Left kidney (tissue), 2 donors: ENCODE measurements around the gene HPS1. TPM values are rescaled to one million over a fixed set of nuclear protein-coding genes. Genes with fewer than 3 reads are reported as not detected.
A peak's percentile ranks its signal among the peaks of the same experiment; 100 is the strongest.

Source experiments
- DNase-seq: peaks from one replicate; pipeline ENCODE4 v3.0.0-alpha.2; 2013
- polyA plus RNA-seq: library from polyadenylated mRNA; unstranded; fragments of 120-200 nt; gene quantifications from one replicate; pipeline ENCODE4 v1.2.1, GENCODE V29; 2013; ENCODE audit not compliant: insufficient read length

The HPS1 gene
- polyA plus RNA-seq, 1 donor = 33.0 TPM

DNA sequence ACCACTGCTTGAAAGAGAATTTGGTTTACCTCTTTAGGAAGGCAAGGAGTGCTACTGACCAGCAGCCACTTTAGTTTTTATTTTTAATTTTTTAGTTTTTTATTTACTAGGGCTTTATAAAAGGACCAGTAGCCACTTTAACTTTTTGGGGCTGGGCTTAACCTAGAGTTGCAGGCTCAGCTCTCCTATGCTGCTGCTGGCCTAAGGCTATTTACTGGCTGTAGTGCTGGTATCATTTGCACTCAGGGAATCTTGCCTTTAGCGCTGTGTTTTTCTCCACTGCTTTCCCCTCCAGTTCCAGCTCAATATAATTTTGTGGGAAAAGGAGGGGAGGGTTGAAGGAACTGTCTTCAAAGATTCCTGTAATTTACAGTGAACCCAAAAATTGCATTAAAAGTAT is 13.4 kb downstream of the HPS1 start:
- no peak for DNase-seq

DNA sequence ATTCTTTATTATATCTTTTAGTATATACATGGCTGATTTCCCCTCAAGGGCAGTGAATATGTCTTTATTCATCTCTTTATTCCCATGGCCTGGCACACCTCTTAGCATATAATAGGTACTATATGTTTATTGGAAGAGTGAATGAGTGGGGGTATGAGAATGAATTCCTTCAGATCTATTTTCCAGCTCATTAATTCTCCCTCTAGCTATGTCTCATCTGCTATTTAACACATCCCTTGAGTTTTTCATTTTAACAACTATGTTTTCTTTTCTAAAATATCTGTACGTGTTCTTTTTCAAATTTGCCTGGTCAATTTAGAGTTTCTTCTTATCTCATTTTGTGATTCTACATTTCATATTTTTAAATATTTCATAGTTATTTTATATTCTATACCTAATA is 14.4 kb downstream of the HPS1 start:
- no peak for DNase-seq

DNA sequence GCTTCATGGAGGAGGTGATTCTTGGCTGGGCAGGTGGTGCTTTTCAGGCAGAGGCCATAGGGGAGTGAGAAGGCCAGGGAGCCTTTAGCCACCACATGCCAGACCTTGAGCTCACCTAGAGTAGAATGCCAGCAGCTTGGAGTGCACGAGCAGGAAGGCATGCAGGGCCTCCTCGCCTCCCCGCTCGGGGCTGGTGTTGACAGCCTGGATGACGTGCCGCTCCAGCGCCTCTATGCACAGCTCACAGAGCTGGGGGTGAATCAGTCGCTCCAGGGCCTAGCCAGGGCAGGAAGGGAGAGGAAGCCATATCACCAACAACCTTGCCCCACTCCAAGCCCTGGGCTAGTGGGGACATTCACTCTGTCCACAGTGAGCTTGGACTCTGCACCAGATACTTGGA is 15.7 kb downstream of the HPS1 start:
- DNase-seq = no peak

DNA sequence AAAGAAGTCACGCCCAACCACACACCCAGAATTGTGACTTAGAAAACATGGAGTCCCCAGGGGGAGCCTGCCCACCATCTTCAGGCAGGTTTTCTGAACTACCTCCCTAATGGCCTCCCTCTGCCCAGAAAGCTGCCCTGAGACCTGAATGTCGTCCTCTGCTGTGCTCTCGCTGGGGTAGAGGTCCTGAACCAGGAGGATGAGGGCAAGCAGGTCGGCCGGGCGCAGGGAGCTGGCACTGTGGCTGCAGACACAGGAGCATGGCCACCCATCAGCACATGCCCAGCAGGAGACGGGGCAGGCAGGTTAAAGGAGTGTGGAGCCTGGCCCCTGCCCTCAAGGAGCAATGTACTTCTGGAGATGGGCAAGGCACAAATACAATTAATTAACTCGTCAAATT is 16.3 kb downstream of the HPS1 start:
- DNase-seq = no peak

DNA sequence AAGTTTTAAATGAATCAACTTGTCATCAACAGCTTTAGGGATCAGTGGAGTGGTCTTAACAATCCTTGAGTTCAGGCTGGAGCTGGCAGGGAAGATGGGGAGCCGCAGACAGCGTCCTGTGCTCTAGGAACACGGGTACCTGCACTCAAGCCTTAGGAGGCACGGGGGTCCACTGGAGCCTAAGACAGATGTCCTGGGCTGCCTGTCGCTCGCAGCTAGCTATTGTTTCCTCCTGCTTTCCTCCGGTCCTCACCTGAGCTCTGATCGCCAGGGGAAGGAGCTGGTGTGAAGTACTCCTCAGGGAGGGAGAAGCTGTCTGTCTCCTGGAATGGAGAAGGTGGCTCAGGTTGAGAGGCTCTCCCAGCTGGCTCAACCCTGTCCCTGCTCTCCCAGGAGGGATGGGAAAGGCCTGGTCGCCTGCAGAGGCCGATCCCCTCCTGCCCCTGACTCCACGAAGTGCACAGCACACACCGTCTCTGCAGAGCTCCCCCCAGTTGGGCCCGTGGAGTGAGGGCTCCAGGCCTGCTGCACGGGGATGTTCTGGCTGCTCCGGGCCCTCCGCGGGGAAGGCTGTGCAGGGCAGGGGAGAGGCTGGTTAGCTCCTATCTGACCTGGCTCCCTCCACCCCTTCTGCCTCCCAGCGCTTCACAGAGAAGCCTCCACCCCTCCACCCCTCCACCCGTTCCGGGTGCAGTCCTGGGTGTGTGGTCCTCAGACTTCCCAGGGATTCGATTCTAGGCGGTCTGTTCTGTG is 17.2 kb downstream of the HPS1 start:
- DNase-seq = no peak

DNA sequence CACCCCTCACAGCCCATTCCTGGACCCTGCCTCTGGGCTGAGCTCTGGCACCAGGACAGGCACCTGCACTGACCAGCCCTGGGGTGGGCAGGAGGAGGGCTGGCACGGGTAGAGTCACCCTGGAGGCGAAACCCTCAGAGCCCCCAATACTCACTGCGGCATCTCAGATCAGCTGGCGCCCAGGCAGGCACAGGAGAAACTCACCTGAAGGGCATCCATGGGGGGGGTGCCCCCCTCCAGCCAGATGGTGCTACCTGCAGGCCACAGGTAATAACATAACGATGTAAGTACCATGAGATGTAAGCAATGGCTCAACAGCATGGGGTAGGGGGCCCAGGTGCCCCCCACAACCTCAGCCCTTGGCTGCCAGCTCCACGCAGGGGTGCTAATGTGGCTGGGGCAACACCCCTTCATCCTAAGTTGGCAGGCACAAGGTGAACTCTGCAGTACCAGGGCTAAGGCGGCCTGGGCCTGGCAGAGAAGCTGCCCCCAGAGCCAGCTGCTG is 19.7 kb downstream of the HPS1 start:
- DNase-seq = no peak

DNA sequence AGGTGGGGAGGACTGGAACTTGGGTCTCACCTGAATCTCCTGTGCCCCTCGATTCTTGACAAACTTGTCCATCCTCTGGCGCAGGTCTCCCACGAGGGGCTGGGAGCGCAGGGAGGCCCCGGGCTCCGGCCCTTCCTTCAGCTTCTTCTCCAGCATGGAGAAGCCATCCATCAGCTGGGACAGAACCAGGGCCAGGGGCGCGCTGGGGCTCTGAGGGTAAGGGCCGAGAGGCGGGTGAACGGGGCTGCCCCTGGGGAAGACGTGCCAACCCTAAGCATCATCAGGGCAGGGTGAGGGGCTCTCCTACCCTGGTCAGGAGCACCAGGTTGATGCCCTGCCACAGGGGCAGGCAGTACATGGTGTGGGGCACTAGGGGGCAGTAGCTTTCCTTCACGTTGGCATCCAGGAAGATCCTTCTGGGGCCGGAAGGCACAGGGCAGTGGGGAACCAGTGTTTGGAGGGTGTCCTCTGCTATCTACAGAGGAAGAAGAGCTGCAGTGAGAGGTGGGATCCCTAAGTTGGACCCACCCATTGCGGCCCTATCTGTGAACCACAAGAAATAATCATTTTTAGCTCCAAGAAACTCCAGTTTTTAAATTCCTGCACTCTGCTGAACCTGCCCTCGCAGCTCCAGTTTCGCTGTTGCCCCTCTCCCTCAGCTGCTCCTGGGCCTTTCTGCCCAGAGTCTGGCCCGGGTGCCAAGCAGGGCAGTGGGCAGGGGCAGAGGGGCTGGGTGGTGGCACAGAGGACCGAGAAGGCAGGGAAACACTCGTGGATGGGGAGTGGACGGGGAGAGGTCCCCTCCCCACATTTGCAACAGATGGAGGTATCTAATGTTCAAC is 21.0 kb downstream of the HPS1 start:
- DNase-seq = no peak

DNA sequence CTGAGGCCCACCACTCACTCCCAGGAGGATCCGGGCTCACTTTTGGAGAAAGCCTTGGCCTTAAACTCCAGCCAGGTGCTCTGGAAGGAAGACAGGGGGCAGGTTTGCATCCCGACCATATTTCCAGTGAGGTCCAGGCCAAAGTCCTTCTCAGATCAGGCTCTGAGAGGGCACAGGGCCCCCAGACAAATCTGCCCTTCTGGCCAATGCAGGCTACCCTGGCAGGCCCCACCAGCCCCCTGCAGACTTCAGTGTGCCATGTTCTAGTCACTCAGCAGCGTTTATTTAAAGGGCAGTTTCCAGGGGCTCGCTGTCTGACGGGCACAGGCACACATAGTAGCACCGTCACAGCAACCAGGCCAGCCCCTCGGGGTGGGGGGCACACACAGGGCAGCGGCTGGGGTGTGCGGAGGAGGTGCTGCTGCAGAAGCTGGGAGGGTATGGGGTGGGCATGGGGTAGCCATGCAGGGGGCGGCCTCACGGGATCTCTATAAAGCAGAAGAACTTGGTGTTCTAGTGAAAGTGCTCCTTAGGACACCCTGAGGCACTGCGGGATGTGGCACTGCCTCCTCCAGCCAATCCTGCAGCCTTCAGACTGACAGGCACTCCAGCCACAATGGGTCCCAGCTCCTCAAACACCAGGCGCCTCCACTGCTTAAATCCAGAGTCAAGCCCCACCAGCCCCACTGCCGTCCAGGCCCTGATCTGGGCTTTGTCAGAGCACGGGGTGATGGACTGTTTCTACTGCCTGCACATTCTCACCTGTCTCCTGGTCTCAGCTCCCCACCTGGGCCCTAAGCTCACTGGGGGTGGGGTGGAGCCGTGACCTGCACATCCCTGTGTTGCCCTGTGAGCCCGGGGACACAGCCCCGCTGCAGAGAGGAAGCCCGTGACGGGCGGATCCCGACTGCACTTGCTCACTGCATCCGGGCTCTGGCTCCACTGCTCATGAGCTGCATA is 22.2 kb downstream of the HPS1 start:
- no peak for DNase-seq

DNA sequence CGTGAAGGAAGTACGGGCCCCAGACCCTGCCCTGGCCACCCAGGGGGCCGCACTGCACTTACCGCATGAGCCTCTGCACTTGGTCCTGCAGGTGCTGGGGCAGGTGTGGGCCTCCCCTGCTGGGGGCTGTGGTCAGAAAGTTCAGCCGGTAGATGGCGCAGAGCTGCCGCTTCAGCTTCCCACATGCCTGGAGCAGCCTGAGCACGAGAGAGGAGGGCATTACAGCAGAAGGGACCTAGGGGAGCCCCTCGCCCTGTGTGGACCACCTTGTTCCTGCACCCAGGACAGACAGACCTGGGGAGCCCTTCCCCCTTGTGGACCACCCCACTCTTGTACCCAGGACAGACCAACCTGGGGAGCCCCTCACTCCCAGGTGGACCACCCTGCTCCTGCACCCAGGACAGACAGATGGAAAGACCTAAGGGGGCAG is 23.0 kb downstream of the HPS1 start:
- DNase-seq = no peak

DNA sequence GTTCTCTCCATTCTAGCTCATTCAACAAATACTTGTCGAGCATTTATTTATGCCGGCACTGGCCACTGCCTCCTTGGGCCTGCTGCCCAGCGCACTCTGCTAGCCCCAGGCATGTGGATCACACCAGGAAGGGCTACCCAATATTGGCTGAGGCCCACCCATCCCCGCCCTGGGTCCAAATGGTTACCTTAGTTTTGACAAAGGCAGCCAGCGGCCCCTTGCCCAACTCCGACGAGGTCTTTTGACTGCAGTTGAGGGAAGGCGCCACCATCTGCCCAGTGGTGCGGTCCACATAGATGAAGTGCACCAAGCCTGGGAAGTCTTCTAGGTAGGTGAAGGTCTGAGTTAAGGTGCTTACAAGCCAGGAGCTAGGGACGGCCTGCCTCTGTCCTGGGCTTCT is 24.6 kb downstream of the HPS1 start:
- DNase-seq = no peak

DNA sequence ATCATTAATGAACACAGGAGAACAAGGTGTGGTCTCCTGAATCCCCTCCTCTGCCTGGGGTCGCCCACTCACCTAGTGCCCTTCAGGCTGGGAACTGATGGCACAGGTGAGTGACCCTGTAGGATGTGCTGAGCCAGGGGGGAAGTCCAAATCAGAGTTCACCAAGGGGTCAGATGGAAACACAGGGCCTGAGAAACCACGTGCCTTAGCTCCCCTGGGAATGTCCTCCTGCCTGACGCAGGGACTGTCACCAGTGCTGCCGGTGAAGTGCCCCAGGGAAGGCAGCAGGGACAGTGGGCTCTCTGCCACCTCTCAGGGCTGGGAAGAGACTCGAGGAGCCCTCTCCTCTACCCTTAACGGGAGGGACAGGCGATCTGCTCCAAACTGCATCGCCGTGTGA is 25.9 kb downstream of the HPS1 start:
- no peak for DNase-seq

DNA sequence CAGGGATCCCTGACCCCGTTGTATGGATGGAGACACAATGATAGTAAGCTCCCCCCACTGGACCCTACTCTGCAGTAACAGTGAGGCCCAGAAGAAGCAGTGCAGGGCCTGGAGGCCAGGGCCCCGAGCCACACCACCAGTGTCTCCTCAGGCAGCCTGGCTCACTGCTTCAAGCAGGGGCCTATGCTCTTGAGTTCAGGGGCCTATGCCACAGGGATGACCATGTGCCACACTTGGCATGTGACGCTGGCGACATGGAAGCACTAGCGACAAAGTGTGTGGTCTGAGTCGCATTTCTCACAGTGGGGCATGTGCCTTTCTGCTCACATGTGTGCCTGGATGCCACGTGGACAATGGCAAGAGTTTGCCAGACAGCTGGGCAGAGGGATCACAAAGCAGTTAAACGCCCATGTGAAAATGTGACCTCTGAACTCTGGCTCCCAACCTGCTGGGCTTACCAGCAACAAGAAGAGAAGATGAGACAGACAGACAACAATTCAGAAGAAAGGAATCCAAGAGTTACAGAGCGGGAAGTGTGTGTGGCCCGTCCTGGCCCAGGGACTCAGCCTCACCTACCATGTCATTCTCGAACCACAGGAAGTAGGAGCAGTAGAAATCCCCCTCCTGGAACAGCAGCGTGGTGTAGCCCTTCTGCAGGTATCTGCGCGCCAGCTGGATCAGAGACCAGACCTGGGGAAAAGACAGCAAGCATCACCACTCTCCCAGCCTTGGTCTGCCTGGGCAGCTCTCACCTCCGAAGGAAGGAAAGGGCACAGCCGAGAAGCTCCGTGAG is 27.1 kb downstream of the HPS1 start:
- no peak for DNase-seq

DNA sequence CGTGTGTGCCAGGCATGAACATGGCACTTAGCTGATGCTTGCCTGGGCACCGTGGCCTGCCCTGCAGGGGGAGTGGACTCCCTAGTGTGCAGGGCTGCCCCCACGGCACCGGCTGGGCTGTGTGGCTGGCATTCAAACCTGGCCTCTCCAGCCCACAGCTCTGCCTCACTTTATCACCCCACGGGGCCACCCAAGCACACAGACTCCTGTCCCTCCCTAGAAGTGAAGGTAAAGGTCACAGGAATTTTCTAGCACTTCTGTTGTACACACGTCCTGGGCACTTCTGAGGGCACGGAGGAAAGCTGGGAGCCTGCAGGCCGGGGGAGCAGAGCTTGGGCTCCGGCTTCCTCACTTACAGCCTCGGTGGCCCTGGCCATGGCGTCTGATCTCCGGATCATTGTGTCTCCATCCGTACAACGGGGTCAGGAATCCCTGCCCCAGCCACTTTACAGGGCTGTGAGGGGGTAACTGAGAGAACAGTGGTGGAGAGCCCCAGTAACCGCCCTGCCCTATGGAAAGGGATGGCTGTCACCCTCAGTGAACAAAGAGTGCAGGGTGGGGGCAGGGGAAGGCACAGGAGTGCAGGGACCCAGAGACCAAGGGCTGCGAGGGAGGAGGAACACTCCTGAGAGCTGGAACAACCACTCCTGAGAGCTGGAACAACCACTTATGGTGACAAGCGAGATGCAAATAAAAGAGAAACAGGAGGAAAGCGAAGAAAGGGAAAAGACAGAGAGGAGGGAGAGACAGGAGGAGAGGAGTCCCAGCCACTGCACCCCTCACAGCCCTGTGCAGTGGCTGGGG is 27.9 kb downstream of the HPS1 start:
- no peak for DNase-seq

DNA sequence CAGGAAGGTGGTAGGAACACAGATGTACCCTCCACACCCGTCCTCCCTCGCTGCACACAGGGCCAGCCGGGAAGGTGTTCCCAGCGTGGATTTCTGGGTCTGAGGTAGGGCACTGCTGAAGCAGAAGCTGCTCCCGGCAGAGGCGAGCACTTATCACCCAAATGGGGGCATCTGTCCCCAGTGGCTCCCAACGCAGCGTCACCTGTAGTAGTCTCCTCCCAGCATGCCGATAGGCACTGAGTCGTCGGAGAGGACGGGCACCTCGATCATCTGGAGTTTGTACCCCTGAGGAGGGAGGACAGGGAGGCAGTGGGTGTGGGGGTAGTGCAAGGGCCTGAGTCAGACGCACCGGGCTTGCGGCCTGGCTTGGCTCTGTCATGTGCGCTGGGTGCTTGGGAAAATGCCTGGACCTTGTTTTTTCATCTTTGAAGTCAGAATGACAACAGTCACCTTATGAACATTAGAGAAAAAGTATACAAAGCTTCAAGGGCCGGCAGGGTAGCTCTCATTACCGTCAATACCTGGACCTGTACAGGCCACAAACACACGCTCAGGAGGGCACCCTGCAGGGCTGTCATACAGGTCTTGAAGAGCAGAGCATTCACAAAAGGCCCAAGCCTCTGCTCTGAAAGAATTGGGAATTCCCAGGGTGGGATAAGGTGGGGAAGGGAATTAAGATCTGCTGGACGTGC is 28.6 kb downstream of the HPS1 start:
- no peak for DNase-seq

DNA sequence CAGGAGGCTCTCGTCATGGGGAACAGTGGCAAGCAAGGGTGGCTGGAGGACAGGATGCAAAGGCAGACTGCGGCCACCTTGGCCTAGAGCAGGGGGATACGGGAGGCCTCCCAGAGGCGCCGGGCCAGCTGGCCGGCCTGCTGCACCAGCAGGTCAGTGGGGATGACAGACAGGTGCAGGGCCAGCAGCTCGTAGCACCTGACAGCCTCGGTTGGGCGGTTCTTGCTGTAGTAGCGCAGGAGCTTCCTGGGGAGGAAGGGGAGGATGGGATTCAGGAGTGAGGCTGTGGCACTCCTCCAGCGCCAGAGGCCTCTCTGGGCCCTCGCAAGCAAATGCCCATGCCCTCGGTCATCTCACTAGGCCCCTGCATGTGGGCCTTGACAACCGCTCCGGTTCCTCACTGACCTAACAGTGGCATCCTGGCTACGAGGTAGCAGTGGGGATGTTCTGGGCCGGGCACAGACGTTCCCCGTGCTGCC is 29.2 kb downstream of the HPS1 start:
- no peak for DNase-seq

DNA sequence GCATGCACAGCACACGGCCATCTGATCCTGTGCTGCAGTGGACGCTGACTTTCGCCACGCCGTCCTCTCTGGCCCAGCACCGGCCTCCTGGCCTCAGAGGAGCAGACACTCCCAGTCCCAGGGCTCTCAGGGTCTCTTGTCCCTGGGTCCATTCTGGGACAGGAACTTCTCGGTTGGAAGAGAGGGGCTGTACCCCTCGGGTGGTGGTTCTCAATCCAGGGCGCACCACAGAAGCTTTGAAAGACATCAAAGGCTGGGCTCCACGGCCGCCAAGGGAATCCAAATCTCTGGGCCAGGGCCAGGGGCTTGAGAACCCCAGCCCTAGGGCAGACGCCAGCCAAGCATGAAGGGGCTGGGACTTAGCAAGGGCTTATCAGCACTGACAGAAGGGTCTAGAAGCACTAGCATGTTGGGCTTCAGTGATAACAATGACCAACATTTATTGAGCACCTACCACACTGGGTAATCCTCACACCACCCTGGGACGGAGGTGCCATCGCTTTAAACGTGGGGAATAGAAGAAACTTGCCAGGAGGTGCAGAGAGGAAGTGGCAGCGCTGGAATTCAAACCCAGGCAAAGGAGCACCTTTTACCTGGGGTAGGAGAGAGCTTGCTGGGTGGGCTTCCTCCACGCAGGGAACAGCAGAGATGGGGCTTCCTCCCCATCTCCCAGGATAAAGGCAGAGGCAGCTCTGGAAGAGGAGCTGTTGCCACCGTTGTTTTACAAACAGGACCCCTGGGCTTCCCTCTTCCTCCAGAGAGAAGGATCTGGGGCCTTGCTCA is 29.9 kb downstream of the HPS1 start:
- DNase-seq = no peak

DNA sequence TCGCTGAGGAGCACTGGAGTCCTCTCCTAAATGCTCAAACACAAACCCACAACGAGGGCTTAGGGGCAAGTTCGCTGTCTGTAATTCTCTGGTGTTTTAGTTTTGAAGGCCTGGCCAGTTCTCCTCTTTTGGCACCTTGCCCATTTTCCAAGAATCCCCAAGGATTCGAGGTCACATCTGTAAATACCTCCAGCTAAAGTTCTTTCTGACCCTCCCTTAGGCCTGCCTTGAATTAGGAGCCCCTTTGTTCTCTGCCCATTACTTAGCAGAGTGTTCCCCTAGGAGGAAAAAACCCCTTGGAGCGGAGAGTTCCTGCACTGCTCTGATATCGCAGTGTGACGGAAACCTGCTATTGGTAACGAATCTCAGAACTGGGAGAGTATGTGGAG is 31.0 kb downstream of the HPS1 start:
- DNase-seq = no peak

DNA sequence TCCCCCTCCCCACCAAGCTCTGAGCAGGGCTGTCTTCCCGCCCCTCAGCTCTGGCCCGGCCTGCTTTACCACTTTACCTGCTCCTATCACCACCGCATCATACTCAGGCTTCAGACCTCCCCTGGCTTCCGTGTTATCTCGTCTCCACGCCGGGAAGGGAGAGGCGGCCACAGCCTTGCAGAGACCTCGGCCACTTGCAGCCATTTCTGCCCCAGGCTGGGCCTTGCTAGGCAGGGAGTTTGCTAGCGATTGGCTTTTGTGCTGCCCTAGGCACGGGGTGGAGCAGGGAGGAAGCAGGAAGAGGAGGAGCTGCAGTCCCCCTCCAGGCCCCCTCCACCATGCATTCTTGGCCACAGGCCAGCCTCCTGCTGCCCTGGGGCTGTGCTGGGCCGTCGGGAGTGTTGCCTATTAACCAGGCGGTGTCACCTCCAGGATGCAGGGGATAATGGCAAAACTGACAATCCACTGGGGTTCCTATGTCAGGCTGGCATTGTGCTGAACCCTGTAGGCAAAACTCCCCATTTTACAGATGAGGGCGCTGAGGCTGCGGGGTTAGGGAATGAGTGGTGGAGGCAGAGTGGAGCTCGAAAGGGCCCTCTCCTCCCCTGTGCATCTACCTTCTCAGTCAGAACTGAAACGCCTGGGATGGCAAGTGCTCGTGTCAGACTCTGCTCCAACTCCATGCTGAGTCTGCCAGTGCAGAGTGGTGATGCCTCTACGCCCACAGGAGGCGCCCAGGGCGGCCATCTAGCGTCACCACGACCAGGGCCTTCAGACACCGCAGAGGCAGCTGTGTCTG is 31.6 kb downstream of the HPS1 start, which contains the start of gene PYROXD2:
TSS of gene PYROXD2 (minus strand) at position 251 of the 799 bp plus-strand sequence. CDS start at position 204, 47 bp downstream.
- DNase-seq = peak; percentile 90
